Lung (tissue), 12 donors: ENCODE measurements around the gene SIAH1. TPM values are rescaled to one million over a fixed set of nuclear protein-coding genes. Genes with fewer than 3 reads are reported as not detected.

Experiments used
- ATAC-seq: fragments of 200-7000 bp; cut with Tn5 transposase; one replicate; pipeline ENCODE4 v1.9.1; 2020; ENCODE audit warnings: moderate number of reproducible peaks; ENCODE audit not compliant: insufficient read depth, low FRiP score
- DNase-seq, 3 donors: peaks; one replicate each; pipeline ENCODE4 v3.0.0-alpha.2; 2013 to 2017
- H3K27ac ChIP-seq, 2 donors: one replicate each; pipeline ENCODE4 v1.5.1; 2013; ENCODE audit warnings: mild to moderate bottlenecking in 2 of 2, moderate library complexity in 2 of 2, control low read depth in 1 of 2, inconsistent platforms in 1 of 2, low read depth in 1 of 2, low read length in 1 of 2
- H3K27me3 ChIP-seq, 3 donors: one replicate each; pipeline ENCODE4 v1.5.1; 2013; ENCODE audit warnings: low read length in 2 of 3; ENCODE audit not compliant: control insufficient read depth in 3 of 3, insufficient read depth in 3 of 3
- H3K36me3 ChIP-seq, 4 donors: one replicate each; pipeline ENCODE4 v1.5.1; 2013; ENCODE audit warnings: low read length in 4 of 4, mild to moderate bottlenecking in 1 of 4, moderate library complexity in 1 of 4; ENCODE audit not compliant: control insufficient read depth in 4 of 4, insufficient read depth in 4 of 4
- H3K4me1 ChIP-seq, 5 donors: one replicate each; pipeline ENCODE4 v1.5.1; 2013; ENCODE audit warnings: low read length in 5 of 5, mild to moderate bottlenecking in 2 of 5, moderate library complexity in 1 of 5; ENCODE audit not compliant: control insufficient read depth in 5 of 5, insufficient read depth in 5 of 5
- H3K4me3 ChIP-seq: one replicate; pipeline ENCODE4 v1.5.1; 2013; ENCODE audit warnings: mild to moderate bottlenecking, control low read depth, moderate library complexity
- H3K9ac ChIP-seq, 2 donors: one replicate each; pipeline ENCODE4 v1.5.1; 2013; ENCODE audit warnings: low read length in 2 of 2, control low read depth in 1 of 2; ENCODE audit not compliant: insufficient read depth in 1 of 2
- H3K9me3 ChIP-seq, 4 donors: one replicate each; pipeline ENCODE4 v1.5.1; 2013; ENCODE audit warnings: low read length in 3 of 4, mild to moderate bottlenecking in 1 of 4, moderate library complexity in 1 of 4; ENCODE audit not compliant: control insufficient read depth in 4 of 4, insufficient read depth in 3 of 4
- WGBS, 2 donors: extraction: QIAGEN DNeasy Blood & Tissue Kit; methylation state at CpG; one replicate each; pipeline ENCODE4 v1.1.7; 2013; 5-methylcytosine and 5-hydroxymethylcytosine counted together
- polyA plus RNA-seq, 2 donors: library from polyadenylated mRNA; stranded (reverse); fragments of 200-250 nt; gene quantifications; one replicate each; pipeline ENCODE4 v1.2.1, GENCODE V29; 2013
- total RNA-seq, 2 donors: library from RNA; depleted of rRNA in 1 of 2; stranded (reverse); fragments of >200 nt in 1 of 2; gene quantifications; one replicate each; pipeline ENCODE4 v1.2.1, GENCODE V29; 2014 to 2021
- TF ChIP-seq, protein P1 (sequence below): IDR thresholded peaks from 2 replicates; pipeline ENCODE4 v1.5.1; 2012; ENCODE audit warnings: mild to moderate bottlenecking; ENCODE audit errors: control extremely low read depth, extremely low read depth
- donor health status: control.
- donor health status: control.
- donor health status: Bipolar disorder and iron deficiency.
- donor health status: healthy.
- donor health status: DM: yes; HTN: yes; CAD: no.

The SIAH1 gene
- total and polyA plus RNA-seq, 4 donors: 15.6 to 53.2 (median 19.2) TPM

DNA sequence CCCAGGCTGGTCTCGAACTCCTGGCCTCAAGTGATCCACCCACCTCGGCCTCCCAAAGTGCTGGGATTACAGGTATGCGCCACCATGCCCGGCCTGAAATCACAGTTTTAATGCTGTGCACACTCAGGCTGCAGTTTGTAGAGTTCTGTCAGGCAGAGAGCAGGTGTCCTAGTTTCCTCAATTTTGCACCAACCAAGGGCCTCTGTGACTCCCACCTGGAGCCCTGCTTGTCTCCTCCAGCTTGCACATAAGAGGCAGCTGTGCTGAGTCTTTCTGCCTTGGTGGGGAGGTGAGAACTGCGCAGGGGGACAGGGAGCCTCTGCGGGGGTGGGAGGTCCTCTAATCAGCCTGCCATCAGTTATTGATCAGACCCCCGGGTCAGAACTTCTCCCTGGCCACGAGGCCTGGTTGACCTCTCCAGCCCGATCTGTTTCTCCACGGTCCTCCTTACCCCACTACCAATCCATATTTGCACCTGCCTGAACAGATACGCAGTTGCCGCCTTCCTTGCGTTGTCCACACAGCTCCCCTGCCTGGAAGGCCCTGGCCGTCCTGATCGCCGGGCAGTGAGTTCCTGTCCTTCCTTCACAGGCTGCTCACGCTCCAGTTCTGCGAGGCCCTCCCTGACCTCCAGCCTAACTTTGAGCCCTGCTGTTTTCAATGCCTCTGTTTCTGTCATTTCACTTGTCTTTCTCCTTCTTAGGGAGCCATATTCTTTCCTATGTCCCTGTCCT, 48.1 kb upstream of the SIAH1 start:
- Histone ChIP-seq H3K27me3 (no peaks in the 10 kb centered on the region), H3K36me3 (no peaks in the 10 kb centered on the region), H3K4me3 (no peak overlapping the region), H3K27ac (no peak overlapping the region), H3K9me3 (peaks cover 0 to 2% (median 0%) of the 10 kb centered on the region in 4 donors), H3K4me1 (peaks cover 0 to 7% (median 0%) of the 10 kb centered on the region in 5 donors), H3K9ac (no peak overlapping the region)
- ATAC-seq: no peak
- TF ChIP-seq, protein P1, sequence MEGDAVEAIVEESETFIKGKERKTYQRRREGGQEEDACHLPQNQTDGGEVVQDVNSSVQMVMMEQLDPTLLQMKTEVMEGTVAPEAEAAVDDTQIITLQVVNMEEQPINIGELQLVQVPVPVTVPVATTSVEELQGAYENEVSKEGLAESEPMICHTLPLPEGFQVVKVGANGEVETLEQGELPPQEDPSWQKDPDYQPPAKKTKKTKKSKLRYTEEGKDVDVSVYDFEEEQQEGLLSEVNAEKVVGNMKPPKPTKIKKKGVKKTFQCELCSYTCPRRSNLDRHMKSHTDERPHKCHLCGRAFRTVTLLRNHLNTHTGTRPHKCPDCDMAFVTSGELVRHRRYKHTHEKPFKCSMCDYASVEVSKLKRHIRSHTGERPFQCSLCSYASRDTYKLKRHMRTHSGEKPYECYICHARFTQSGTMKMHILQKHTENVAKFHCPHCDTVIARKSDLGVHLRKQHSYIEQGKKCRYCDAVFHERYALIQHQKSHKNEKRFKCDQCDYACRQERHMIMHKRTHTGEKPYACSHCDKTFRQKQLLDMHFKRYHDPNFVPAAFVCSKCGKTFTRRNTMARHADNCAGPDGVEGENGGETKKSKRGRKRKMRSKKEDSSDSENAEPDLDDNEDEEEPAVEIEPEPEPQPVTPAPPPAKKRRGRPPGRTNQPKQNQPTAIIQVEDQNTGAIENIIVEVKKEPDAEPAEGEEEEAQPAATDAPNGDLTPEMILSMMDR: no peak
- 94 to 95% methylated on average over 18 of the region's 18 CpGs for WGBS, 2 donors
- no peak for DNase-seq

DNA sequence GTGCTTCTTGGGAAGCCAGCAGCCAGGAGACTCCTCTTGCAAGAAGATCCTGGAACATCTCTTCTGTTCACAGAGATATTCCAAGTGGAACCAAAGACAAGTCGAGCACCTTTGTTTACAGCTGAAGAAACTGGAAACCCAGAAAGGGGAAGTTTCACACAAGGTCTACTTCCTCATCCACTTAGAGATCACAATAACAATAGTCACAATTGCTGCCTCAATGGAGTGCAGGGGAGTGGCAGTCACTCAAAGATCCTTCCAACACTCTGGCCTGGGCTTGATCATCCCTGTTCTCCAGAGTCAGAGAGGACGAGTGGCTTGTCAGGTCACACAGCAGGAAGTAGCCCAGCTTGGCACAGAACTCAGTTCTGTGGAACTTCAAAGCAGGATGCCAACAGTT, 46.9 kb upstream of the SIAH1 start:
- H3K4me3 ChIP-seq: no peak overlapping the region
- no peak overlapping the region for H3K9ac ChIP-seq
- no peaks in the 10 kb centered on the region for H3K27me3 ChIP-seq
- H3K4me1 ChIP-seq: peaks cover 0 to 7% (median 0%) of the 10 kb centered on the region in 5 donors
- 11 to 18% methylated on average over 2 of the region's 2 CpGs for WGBS, 2 donors
- no peaks in the 10 kb centered on the region for H3K36me3 ChIP-seq
- DNase-seq (no peak), ATAC-seq (no peak)
- peaks cover 0 to 2% (median 0%) of the 10 kb centered on the region in 4 donors for H3K9me3 ChIP-seq
- H3K27ac ChIP-seq: no peak overlapping the region
- TF ChIP-seq, protein P1: no peak

DNA sequence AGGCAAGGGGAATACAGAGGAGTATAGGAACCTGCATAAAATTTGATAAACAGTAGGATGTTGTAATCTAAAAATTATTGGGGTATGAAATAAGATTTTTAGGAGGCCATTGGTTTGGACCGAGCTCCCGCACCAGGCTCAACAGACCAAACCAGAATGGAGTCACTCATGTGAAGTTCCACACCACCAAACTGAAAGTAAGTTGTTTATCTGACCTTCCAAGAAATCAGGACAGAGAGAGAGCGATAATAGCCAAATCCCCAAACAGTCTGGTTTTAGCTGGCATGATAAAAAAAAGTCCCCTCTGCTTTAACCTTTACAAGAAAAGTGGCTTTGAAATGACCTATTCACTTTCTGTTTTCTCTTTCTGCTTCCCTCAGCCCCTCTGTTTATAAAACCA, 45.7 kb upstream of the SIAH1 start:
- WGBS, 2 donors: 92 to 98% methylated on average over 3 of the region's 3 CpGs
- no peak overlapping the region for H3K9ac ChIP-seq
- TF ChIP-seq, protein P1: no peak
- no peak overlapping the region for H3K4me3 ChIP-seq
- peaks cover 0 to 2% (median 0%) of the 10 kb centered on the region in 4 donors for H3K9me3 ChIP-seq
- no peaks in the 10 kb centered on the region for H3K36me3 ChIP-seq
- DNase-seq (no peak), ATAC-seq (no peak)
- no peaks in the 10 kb centered on the region for H3K27me3 ChIP-seq
- H3K4me1 ChIP-seq: peaks cover 0 to 7% (median 0%) of the 10 kb centered on the region in 5 donors
- no peak overlapping the region for H3K27ac ChIP-seq
